Globus pallidus (tissue), 1 donor: ENCODE results near the gene B3GNT3.

Experiments
- DNase-seq: peaks from one replicate; pipeline ENCODE4 v3.0.0-alpha.2; 2015; ENCODE audit warnings: low spot score

Gene B3GNT3

DNA sequence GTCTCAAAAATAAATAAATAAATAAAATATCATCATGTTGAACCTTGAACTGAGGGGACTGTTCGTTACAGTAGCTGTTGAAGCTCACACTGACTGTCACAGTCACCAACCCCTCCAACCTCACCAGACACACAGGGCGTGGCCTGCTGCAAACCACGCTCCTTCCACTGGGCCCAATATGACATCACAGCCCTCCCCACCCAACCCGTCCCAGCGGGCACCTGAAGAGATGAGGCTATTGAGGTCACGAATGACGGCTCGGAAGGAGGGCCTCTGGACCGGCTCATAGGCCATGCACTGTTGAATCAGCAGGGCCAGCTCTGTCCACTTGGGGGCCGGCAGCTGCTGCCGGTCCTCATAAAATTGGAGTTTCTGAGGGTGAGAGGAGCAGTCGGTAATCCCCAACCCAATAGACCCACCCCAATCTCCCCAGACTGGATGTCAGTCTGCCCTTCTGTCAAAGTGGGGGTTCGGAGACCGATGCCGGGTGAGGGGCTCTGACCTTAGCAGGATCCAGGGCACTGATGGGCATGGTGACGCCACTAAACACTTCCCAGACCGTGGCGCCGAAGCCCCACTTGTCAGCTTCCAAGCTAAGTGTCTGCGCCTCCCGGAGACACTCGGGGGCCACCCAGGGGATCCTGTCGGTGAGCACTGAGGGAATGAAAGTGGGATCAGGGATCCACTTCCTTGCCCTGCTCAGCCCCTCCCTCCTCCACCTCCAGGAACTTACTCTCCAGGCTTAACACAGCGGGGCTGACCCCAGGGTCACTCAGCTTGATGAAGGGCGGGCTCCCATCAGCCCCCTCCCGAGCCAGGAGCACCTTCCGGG lies 39.6 kb downstream of the B3GNT3 start:
- DNase-seq: no peak

- DNase-seq: no peak
Observed at GRCh38 chr19:17835182-17836006, 40.5 kb downstream of the B3GNT3 start.

DNA sequence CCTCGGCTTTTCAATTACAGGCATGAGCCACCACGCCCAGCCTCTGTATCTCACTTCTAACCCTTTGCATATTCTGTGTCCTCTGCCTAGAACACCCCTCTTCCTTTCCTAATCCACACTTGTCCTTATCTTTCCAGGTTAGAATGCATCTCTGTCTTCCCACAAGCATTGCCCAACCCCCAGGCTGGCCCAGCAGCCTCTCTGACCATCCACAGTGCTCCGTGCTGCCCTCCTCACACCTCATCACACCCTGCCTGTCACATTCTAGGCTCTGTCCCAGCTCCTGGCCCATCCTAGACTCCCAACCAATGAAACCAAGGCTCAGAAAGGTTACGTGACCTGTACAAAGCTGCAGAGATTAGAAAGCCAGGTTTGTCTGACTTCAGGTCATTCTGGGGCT lies 41.6 kb downstream of the B3GNT3 start:
- no peak for DNase-seq

DNA sequence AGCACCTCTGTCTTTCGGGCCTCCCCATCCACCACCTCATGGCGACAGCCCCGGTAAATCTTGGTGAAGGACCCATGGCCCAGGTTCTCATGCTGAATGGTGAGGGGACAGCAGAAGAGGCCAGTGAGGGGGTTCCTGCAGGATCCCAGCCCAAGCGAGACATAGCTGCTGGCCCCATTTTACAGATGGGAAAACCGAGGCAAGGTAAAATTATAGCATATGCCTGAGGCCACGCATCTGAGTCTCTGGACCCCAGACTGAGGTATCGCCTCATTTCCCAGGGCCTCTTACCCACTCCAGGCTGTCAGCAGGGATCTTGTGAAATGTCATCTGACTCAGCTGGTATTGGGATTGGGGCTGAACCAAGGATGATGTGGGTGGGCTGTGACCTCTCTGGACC lies 43.0 kb downstream of the B3GNT3 start:
- no peak for DNase-seq

DNA sequence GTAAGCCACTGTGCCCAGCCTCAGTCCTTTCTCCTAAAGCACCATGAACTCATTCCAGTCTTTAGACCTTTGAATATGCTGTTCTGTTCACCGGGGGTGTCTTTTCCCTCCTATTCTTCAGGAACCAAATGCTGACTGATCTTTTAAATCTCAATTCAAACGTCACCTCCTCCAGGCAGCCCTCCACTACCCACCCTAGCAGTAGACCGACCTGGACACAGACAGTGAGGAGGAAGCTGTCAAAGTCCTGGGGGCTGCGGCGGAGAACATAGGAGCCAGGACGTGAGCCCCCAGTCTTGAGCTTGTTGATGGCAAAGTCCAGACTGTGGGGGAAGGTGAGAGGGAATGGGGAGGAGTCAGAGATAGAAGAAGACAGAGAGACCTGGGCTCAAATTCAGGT lies 45.1 kb downstream of the B3GNT3 start:
- no peak for DNase-seq

- DNase-seq: no peak
Observed at GRCh38 chr19:17841371-17841809, 46.5 kb downstream of the B3GNT3 start.

DNA sequence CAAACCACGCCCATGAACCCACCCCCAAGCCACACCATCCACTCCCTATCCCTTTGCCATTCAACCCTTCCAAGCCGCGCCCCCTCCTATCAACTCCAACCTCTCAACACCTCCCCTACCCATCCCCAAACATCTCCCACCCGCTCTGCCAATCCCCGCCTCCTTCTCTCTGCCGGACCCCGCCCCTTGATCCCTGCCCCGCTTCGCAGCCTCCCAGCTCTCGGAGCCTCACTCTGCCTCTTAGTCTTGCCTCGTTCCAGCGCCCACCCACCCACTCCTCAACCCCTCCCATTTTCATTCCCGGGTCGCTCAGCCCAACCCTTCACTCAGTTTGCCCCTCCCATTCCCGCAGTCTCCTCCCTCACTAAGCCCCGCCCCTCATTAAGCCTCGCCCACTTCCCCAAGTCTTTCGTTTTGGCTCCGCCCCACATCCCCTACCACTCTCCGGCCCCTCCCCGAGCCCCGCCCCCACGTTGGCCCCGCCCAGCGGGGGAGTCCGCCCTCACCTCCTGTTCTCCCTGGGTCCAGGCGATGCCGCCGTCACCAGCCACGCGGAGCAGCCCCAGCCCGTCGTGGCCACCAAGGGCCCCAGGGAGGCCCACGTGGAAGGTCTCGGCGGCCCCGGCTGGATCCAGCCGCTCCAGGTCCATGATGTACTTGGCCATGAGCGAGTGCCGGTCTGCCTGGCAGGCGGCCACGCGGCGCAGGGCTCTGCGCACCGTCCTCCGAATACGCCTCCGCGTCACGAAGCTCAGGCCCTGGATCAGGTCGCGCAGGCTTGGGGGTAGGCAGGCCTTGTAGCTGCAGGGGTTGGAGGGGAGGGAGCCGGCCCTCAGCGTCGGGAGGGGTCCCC lies 47.1 kb downstream of the B3GNT3 start:
- no peak for DNase-seq

GRCh38 chr19:17842663-17843291 lies 47.8 kb downstream of the B3GNT3 start:
- DNase-seq: no peak

DNA sequence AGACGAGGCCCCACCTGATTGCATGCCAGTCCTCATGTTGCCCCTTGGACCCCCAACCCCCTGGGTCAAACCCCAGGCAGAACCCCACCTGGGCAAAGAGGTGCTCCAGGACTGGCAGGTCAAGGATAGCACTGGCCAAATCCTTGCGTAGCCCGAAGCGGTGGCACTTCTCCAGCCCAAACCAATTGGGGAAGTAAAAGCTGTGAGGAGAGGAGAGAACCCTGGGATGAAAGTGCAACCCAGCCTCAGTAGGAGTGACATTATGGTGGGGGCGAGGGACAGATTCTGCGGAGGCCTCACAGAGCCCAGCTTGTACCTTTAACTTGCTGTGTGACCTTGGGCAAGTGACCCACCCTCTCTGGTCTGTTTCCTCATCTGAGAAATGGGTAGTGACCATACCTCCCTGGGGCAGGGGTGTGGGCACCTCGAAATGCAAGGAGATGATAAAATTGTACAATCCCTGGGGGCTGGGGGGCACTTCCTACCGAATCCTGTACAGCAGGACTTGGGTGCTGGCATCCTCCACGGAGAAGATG lies 48.4 kb downstream of the B3GNT3 start:
- DNase-seq: no peak

DNA sequence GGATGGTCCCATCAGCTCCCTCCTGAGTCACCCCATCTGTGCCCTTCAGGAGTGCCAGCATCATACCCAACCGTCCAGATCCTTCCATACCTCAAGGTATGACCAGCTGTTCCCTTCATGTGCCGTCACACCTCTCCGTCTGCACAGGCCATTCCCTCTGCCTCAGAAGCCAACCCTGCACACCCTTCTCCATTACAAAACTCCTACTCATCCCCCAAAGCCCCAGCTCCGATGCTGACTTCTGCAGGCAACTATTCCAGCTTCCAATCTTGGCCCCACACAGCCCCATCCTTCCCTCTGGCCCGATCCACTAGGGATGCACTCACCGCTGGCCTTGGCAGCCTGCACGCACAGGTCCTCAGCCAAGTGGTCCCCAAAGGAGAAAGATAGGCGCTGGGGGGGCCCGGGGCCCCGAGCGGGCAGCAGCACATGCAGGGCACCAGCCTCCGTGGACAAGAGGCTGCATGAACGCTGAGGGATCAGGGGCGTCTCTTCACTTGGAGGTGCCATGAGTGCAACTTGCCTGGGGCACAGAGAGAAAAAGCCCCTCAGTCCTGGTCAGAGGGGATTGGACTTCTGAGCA lies 49.1 kb downstream of the B3GNT3 start:
- no peak for DNase-seq

DNA sequence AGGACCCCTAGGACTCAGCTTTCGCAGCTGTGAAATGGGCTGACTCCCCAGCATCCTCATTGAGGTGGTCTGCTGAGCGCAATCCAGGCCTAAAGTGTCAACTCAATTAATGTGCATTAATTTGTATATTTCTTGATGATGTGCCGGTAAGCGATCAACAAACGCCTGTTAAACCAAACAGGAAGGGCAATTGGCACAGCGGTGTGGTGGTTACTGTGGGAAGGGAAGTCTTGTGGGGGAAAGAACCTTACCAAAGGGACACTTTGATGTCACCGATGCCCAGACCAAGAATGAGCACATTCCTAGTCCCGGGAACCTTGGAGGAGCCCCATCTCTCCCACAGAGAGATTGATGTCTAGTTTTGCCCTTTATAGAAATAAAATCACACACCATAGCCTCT lies 51.2 kb downstream of the B3GNT3 start:
- DNase-seq: no peak

- peak; percentile 19 for DNase-seq
Observed at GRCh38 chr19:17847538-17848366, 52.8 kb downstream of the B3GNT3 start, which contains the start of gene JAK3. JAK3 (minus strand) TSS chr19:17847982; CDS start chr19:17844417, 3,565 bp downstream.

DNA sequence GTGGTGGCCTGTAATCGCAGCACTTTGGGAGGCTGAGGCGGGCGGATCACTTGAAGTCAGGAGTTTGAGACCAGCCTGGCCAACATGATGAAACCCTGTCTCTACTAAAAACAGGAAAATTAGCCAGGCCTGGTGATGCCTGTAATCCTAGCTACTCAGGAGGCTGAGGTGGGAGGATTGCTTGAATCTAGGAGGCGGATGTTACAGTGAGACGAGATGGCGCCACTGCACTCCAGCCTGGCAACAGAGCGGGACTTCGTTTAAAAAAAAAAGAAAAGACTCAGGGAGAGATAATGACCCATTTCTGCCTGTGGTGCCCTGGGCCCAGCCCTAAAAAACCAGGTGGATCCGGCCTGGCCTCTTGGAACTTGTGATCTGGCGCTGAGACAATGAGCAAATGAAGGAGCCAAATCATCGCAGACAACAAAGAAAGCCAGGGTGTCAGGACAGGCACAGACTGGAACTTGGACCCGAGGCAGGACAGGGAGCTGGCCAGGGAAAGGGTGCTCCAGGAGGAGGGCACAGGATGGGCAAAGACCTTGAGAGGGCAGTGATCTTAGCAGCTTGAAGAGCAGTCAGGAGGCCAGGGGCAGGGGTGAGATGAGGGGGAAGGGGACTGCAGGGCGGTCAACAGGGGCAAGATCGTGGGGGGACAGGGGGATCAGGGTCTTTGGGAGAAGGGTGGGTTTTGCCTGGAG lies 53.8 kb downstream of the B3GNT3 start:
- no peak for DNase-seq

- DNase-seq: no peak
Observed at GRCh38 chr19:17854061-17854460, 59.1 kb downstream of the B3GNT3 start.

DNA sequence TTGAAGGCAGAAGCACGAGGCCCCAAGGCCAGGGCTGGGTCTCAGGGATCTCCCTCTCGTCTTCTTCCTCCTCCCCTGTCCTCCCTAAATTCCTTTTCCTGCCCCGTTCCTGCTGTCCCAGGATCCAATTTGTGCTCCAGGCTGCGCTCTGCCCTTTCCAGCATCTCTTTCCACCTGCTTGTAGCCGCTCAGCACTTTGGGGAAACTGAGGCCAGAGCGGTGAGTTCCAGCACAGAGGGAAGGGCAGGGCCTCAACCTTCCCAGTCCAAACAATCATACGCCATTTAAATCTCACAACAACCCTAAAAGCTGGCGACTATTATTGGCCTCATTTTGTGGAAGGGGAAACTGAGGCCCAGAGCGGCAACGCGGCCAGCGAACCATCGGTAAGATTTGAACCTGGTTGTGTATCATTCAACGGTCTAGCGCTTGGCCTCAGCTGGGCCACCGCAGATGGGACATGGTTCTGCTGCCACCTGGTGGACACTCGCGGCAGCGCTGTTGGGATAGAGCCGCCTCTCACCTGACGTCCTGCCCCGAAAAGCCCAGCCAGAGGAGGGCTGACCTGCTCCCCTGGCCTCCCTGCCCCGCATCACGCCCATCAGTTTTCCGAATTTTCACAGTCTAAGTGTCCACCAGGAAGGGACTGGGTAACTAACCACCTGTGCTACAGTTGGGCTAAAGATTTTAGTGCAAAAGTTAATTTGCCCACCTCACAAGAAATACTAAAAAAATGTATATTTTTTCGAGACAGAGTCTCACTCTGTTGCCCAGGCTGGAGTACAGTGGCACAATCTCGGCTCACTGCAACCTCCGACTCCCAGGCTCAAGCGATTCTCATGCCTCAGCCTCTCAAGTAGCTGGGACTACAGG lies 60.6 kb downstream of the B3GNT3 start:
- peak; percentile 58 for DNase-seq

- DNase-seq: peak; percentile 100
Observed at GRCh38 chr19:17859533-17860330, 64.8 kb downstream of the B3GNT3 start, which contains the start of gene RPL18A. RPL18A (plus strand) TSS chr19:17859910; CDS start chr19:17859957, 47 bp downstream.

- DNase-seq: no peak
Observed at GRCh38 chr19:17860331-17860992, 65.5 kb downstream of the B3GNT3 start.
